Sigmoid colon (tissue), 4 donors: ENCODE results near the gene CEND1.

Source experiments
- CTCF ChIP-seq, 4 experiments: fragments of 450-650 bp in 3 of 4; fragments of 200-600 bp in 1 of 4; IDR thresholded peaks; one replicate each; pipeline ENCODE4 v1.5.1; 2016 to 2019; ENCODE audit warnings: antibody characterized with exemption in 4 of 4, mild to moderate bottlenecking in 3 of 4, moderate library complexity in 2 of 4
- EP300 ChIP-seq, 4 donors: sonication (generic); formaldehyde crosslinking; IDR thresholded peaks; one replicate each; pipeline ENCODE4 v1.6.1; 2017; ENCODE audit warnings: antibody characterized with exemption in 4 of 4
- POLR2A ChIP-seq, 2 donors: fragments of 450-650 bp; IDR thresholded peaks; one replicate each; pipeline ENCODE4 v1.6.1; 2016; ENCODE audit warnings: antibody characterized with exemption in 2 of 2, mild to moderate bottlenecking in 2 of 2, moderate library complexity in 2 of 2
- POLR2AphosphoS5 ChIP-seq, 4 donors: sonication (generic); formaldehyde crosslinking; IDR thresholded peaks; one replicate each; pipeline ENCODE4 v1.6.1; 2017; ENCODE audit warnings: antibody characterized with exemption in 4 of 4

GRCh38 chr11:737366-737765 lies 52.5 kb downstream of the CEND1 start:
- no peak for TF ChIP-seq CTCF (IDR thresholded peaks at IDR 0.05)
- no peak for TF ChIP-seq POLR2AphosphoS5 (IDR thresholded peaks at IDR 0.05)
- no peak for TF ChIP-seq POLR2A (IDR thresholded peaks at IDR 0.05)
- TF ChIP-seq EP300 (IDR thresholded peaks at IDR 0.05): no peak
